Measurements from ENCODE around the gene CFAP97D2.

- TF ChIP-seq CTCF (IDR thresholded peaks at IDR 0.05; ENCODE audit: poor library complexity) = no peak
- no peak for TF ChIP-seq EZH2 (IDR thresholded peaks at IDR 0.05; ENCODE audit: borderline replicate concordance)
Observed at GRCh38 chr13:114204894-114205293, 25.8 kb downstream of the CFAP97D2 start.
